Measurements from ENCODE around the gene JMJD6.
A peak's percentile ranks its signal among the peaks of the same experiment; 100 is the strongest.
"Not testable (repeated sequence)": the region's sequence is repeated elsewhere in the genome, so short reads cannot be mapped to it uniquely, and the experiment has no call there.

JMJD6 gene

DNA sequence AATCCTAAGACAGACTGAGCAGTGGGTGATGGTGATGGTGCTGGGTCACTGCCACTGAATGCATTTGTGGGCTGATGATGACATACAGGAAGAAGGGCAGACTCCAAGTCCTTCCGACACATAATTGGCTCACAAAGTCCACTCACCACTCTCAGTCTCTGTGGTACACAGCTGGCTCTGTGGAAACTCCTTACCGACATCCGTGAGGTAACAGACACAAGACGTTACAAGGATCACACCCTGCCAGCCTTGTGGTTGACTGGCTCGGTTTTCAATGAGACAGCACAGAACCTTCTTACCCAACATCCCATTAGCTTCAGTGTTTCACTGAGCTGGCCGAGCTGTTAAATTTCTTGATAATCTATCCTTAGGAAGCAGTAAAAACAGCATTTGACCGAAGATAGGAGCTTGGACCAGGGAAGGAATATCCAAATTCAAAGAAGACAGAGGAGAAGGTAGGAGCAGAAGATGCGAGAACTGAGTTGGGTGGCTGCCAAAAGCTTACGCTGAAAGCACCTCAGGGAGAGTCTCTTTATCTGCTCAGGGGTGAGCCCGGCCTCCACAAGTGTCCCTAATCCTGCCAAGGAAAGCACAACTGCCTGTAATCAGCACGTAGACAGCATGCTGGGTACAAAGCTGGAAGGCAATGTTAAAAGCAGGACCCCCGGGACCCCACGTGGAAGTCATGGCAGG lies 10.1 kb downstream of the JMJD6 start:
- peak; percentile 46 to 64 for DNase-seq (ENCODE audit: low read depth in 2 of 2)

DNA sequence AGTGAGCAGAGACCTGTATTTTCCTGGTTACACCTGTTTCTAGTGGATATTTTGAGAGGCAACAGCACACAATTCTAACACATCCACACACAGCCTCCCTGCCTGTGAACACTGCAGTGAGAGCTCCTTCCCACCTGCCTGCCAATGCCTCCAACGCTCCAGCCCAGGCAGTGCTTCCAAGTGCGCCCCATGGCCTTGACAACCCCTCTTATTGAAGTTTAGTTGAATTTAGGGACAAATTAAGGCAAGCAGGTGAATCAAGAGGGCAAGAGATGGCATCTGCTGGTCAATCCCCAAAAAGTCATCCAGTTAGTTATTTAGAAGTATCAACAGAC lies 10.9 kb downstream of the JMJD6 start:
- DNase-seq (ENCODE audit: low read depth in 2 of 2): no peak

DNA sequence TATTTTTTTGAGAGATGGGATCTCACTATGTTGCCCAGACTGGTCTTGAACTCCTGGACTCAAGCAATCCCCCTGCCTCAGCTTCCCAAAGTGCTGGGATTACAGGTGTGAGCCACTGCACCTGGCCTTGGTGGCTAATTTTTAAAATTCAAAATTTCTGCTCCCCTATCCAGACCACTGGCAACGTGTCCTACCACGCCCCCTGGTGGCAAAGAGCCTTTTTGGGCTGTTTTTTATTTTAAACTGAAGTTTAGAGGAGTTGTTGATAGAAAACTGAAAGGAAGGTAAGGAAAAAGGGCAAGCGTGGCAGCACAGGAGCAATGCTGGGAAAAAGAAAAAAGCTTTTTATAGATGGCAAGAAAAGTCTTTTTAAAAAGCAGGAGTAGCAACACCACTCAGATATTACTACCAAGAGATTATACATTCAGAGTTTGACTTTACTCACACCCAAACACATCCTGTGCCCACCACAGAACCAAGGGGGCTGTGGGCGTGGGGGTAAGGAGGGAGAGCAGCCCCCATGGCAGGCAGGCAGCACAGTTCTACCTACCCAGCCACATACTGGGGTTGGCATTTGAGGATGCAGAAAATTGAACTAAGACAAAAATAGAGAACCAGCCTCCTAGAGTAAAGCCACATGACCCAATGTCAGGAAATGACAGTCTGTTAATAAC lies 11.4 kb downstream of the JMJD6 start:
- DNase-seq (ENCODE audit: low read depth in 2 of 2): peak; percentile 47 to 68

DNA sequence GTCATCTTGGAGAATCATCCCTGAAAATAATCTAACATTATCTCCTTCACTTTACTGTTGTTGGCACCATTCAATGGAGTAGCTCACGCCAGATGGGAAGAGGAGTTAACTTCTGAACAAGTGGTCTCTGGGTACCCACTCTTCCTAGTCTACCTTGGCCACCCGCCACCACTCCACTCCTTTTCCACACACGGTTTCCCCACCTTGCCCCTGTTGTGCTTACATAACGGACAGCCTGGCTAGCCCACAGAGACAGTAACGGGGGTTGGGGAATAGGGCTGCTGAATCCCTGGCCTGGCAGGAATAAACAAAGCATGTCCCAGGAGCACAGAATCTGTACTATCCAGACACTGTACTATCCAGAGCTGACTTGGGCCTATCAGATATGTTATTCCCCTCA lies 12.1 kb downstream of the JMJD6 start:
- DNase-seq (ENCODE audit: low read depth in 2 of 2): no peak

DNA sequence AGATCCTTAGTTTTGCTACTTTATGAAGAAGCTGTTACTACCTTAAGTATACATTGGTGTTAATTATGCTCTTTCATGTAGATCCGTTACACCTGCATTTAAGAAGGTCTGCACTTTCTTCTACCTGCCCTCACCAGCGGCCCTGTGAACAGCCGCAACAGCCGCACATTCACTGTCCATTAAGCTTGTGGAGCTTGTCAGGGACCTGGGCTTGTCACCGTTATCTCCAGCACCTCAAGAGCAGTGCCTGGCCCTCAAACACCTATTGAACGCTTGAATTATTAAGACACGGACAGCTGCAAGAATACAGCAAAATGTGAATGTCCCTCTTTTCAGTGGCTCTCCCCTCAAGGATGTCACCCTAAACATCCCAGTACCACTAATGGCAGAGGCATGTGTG lies 12.6 kb downstream of the JMJD6 start:
- DNase-seq (ENCODE audit: low read depth in 2 of 2): no peak

DNA sequence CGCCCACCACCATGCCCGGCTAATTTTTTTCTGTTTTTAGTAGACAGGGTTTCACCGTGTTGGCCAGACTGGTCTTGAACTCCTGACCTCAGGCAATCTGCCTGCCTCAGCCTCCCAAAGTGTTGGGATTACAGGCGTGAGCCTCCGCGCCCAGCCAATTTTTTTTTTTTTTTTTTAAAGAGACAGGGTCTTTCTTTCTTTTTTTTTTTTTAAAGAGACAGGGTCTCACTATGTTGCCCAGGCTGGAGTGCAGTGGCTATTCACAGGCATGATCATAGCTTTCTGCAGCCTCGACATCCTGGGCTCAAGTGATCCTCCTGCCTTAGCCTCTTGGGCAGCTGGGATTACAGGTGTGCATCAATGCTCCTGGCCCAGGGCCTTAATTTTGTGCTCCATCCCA lies 14.1 kb downstream of the JMJD6 start:
- DNase-seq (ENCODE audit: low read depth in 2 of 2): not testable (repeated sequence)

DNA sequence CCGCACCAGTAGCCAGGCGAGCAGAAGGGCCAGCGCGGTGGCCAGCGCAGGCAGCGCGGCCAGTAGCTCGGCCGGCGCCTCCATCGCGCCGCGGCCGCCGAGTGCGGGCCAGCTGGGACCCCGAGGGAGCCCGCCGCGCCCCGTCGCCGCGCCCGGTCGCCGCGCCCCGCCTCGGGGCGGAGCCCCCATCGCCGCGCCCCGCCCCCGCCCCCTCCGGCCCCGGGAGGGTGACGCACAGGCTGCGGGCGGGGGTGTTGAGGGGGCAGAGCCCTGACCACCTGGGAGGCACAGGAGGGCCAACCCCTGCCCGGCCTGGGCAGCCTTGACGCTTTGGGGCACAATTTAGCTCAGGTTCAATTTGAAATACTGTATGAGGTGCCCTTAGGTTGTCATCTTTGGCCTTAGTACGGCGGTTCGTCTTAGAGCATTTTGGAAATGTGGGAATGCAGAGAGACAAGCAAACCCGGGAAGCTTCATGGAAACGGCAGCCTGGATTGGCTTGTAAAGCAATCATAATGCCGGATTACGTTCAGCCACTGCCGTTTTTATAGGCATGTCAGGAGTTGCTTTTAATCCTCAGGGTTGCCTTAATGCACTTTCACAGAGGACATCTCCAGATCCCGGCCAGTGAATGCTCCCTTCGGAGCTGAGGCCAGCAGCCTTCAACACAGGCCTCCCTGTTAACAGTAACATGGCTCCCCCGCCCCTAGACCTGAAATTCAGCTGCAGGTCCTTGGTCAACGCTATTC lies 15.4 kb downstream of the JMJD6 start, which contains the start of gene MXRA7:
TSS of gene MXRA7 (minus strand) at position 103 of the 749 bp plus-strand sequence. CDS start at position 84, 19 bp downstream.
- peak; percentile 30 to 34 for DNase-seq (ENCODE audit: low read depth in 2 of 2)

DNA sequence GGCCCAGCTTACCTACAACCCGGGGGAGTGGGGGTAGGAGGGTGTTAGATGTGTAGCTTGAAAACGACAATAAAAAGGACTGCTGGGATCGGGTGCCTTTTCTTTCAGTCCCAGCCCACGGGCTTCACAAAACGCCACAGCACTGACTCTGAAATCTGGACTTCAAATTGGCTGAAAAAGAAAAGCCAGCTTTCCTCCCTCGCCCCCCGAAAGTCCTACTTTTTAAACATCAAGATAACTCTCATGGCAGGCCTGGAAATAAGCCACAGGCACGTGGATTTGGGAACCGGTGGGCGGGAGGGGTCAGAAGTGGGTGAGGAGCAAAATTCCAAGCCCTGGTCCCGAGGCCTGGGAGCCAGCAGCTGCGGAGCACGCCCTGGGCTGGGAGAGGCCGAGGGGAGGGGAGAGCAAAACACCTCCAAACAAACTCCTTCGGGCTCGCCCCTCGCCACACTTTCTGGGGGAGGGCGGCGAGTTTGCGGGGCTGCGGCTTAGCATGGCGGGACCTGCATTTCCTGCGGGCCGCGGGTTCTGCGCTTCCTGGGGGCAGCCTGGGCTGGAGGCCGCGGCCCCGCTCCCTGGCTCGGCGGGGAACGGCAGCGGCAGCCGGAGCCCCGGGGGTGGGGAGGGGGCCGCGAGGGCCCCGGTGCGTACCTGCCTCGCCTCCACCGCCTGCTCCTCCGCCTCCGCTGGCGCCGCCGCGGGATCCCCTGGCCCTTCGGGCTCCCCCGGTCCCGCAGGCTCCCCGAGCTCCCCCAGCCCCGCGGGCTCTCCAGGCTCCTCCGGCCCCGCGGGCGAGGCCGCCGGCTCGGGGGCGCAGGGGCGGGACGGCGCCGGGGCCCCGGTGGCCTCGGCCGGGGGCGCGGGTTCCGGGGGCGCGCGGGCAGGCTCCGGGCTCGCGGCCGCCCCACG lies 16.2 kb downstream of the JMJD6 start:
- not testable (repeated sequence) for DNase-seq (ENCODE audit: low read depth in 2 of 2)

DNA sequence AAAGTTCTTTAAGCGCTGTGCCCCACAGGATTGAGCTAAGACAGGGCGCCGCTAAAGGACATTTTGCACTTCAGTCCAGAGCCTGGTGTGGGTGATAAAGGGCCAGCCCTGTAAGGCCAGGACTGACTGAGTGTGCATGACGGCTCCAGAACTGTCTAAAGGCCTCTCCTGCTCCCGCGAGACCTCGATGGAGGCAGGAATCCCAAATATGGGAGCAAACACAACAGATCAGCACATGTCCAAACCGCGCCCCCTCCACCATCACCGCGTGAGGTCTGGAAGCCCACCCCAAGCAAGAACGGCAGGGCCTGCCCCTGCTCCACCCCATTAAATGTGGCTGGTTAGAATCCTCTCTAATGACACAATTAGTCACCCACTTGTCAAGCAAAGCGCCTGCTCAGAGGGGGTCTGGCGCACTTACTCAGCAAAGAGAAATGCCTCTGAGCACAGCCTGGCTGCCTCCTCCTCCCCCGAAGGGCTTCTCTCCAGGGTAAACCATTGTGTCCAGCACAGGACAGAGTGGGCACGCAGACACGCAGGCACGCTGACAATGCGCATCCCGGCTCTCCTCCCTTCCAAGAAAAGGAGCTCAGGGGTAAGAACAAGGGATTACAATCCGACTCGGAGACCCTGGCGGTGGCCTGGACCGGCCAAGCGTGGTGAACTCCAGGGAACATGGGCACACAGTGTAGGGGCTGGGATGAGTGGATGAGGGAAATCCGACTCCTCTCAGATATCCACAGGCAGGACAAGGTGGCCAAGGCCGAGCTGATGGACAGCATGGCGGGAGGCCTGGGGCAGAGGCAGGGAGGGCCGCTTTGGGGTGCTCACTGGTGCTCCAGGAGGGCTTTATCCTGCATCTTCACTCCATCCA lies 17.1 kb downstream of the JMJD6 start:
- DNase-seq (ENCODE audit: low read depth in 2 of 2): no peak

DNA sequence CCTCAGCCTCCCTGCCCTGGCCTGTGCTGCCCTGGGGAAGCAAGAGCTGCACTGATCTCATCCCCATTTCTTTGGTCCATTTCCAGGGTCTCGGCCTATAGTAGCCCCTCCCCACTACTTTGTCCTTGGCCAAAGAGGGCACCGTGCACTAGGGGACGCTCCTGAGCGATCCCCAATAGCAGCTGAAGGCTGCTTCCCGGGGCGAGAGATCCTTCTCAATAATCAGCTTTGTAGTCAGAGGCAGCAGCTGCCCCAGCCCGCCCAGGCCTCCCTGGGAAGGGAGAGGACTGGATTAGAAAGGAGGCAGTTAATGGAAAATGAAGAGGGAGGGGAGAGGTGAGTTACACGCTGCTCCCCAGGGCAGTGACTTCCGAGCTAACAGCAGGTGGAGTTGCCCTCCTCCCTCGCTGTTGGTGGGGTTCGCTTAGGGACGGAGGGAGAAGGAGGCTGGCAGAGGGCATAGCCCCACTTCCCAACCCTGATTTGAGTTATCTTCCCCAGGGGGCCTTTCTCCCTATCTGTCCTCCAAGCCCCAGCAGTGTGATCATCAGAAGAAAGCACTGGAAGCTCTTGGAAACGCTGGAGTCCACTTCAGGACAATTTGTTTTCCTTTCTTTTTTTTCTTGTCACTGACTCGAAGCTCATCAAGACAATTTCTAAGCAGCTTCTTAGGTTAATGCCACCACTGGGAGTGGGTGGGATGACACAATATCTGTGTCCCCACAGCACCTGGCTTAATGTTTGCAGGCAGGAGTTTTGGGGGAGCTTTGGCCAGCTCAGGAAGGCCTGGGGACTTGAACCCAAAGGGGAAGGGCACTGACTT lies 18.2 kb downstream of the JMJD6 start:
- no peak for DNase-seq (ENCODE audit: low read depth in 2 of 2)

DNA sequence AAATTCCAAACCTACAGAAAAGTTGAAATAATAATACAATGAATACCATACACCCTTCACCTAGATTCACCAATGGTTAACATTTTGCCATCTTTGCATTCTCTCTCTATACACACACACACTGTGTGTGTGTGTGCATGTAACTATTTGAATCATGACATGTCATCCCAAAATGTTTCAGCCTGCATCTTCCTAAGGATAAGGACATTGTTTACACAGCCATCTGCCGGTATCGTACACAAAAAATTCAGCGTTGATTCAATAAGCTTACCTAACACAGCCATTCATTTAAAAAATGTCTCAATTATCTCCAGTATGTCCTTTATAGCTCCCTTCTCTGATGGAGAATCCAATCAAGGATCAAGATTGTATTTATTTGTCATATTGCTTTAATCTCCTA lies 19.6 kb downstream of the JMJD6 start:
- DNase-seq (ENCODE audit: low read depth in 2 of 2): no peak

DNA sequence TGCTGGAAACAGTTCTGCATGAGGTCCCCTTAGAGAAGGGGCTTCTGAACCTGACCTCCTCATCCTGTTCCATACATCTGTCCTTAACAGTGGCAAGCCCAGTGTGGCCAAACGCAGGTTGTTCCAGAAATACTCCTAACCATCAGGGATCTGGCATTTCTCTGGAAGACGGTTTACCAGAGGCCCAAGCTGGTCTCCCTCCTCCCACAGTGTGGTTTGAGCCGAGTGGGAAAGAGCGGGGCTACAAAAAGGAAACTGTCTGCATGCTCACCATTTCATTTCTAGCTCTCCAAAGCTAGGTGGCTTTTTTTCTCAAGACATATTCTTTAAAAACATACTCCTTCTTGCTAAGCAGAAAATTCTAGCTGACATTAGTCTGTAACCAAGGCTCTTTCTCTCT lies 21.6 kb downstream of the JMJD6 start:
- DNase-seq (ENCODE audit: low read depth in 2 of 2): no peak

DNA sequence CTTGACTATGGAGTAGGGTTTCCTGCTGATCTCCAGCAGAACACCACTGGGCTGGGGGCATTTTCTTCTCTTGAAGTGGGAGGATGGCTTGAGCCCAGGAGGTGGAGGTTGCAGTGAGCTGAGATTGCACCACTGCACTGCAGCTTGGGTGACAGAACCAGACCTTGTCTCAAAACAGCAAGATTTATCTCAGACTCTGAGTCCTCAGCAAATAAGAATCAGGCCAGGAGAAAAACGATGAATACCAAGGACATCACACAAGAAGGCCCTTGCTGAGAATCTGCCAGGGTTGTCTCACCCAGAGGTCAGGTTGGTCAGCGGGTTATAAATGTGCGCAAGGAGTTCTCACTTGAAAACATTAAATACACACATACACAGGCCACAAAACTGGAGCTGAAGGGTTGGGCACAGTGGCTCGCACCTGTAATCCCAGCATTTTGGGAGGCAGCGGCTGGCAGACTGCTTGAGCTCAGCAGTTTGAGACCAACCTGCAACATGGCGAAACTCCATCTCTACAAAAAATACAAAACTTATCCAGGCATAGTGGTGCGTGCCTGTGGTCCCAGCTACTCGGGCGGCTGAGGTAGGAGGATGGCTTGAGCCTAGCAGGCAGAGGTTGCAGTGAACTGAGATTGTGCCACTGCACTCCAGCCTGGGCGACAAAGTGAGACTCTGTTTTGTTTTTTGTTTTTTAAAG lies 23.3 kb downstream of the JMJD6 start:
- no peak for DNase-seq (ENCODE audit: low read depth in 2 of 2)

DNA sequence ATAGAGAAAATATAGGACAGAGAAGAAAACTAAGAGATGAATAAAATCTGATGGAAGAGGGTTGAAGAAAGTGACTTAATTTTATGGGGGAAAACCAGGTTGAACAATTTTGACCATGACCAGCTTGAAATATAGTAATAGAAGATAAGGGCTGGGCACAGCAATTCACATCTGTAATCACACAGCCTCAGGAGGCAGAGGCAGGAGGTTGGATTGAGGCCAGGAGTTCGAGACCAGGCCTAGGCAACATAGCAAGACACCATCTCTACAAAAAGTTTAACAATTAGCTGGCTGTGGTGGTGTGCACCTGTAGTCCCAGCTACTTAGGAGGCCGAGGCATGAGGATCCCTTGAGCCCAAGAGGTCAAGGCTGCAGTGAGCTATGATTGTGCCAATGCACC lies 24.3 kb downstream of the JMJD6 start:
- DNase-seq (ENCODE audit: low read depth in 2 of 2): no peak

DNA sequence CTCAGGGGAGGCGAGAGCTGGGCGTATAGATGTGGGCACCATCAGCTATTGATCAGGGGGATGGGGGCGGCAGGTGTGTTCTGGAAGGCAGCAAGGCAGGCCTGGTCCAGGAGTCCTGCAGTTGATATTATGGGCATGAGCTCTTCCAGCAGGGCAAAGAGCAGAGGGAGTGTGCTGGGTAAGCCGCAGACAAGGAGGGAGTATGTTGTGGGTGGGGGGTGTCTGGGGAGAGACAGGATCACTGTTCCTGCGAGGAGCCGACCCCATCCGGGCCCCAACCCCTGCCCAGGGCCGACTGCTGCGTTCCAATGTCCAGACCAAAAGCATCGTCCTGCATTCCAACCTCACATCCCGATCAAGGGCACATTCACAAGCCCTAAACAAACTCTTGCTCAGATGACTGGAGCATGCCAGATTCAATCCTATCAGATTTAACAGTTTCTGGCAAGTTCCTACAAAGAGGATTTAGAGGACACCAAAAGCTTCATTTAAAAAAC lies 24.9 kb downstream of the JMJD6 start:
- no peak for DNase-seq (ENCODE audit: low read depth in 2 of 2)

DNA sequence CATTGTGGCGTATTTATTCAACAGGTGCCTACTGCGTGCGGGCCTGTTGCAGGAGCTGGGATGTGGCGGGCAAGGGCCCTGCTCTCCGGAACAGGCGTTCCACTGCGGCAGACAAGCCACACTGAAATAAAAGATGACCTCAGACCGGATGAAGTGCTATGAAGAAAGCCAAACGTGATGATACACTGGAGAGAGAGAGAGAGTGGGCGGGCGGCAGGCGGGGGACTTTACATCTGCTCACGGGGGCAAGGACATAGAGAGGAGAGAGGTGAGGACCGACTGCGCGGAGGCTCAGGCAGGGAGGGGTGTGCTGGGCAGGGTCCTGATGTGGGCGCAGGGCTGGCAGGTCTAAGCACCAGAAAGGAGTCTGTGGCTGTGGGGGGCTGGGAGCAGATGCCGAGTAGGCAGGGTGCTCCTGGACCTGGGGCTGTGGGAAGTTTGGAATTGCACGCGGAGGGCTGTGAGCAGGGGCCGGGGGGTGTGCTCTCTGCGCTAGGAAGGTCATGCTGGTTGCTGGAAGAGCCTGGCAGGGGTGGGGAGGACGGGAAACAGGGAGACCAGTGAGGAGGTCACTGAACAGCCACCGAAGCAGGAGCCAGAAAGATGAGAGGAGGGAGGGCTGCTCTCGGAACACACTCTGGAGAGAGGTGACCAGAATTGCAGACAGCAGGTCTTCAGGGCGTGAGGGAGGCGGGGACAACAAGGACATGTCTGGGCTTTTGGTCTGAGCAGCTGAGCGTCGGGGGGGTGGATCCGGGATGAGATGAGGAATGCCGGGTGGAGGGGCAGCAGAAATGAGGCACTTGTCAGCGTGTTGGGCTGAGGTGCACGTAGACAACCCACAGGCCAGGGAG lies 25.6 kb downstream of the JMJD6 start:
- DNase-seq (ENCODE audit: low read depth in 2 of 2): no peak

DNA sequence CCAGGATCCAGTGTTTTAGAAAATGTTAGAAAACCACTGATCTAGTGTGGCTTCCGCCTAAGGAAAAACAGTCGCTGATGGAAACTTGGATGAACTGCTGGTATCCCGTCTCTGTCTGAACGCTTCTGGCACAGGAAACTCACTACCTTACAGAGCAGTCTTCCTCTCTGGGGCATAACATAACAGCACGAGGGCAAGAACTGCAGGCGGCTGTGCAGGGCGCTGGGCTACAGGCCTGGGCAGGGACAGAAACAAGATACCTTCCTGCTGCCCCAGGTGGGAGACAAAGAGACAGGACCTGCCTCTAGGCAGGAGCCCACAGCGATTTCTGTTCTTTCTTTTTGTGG lies 26.2 kb downstream of the JMJD6 start:
- DNase-seq (ENCODE audit: low read depth in 2 of 2): no peak

DNA sequence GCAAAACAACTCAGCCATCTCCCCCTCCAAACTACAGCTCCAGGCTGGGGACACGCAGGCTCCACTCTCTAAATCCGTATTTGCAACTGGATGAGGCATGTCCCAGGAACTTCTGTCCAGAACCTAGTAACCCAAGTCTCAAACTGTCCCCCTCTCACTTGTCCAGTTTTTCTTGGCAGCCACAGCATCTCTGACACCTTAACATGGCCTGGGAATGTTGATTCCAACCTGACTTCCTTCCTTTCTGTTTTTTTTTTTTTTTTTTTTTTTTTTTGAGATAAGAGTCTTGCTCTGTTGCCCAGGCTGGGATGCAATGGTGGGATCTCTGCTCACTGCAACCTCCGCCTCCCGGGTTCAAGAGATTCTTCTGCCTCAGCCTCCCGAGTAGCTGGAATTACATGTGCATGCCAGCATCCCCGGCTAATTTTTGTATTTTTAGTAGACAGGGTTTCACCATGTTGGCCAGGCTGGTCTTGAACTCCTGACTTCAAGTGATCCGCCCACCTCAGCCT lies 27.9 kb downstream of the JMJD6 start:
- DNase-seq (ENCODE audit: low read depth in 2 of 2): not testable (repeated sequence)
